ENCODE data around the gene FIGNL2. TPM values are rescaled to one million over a fixed set of nuclear protein-coding genes. Genes with fewer than 3 reads are reported as not detected.

Gene FIGNL2
- total RNA-seq, 1 experiment from 2014 or later = 0.27 TPM

DNA sequence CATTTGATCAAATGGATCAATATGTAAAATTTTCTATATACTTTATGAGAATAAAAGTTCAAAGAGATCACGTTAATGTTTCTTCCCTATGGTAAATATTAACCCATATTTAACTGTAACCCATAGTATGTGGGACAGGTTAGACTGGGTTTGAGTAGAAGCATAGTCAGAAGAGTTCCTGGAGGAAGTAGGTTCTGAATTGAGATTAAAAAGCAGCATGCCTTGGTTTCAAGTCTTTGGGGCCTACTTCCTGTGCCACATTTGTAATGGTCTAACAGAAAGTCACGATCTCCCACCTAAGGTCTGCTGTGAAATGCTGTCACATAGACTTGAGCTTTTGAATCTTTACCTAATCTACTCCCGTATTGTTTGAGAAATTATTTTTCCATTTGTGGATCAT is 63.8 kb downstream of the FIGNL2 start (continued):
- TF ChIP-seq, protein P1, sequence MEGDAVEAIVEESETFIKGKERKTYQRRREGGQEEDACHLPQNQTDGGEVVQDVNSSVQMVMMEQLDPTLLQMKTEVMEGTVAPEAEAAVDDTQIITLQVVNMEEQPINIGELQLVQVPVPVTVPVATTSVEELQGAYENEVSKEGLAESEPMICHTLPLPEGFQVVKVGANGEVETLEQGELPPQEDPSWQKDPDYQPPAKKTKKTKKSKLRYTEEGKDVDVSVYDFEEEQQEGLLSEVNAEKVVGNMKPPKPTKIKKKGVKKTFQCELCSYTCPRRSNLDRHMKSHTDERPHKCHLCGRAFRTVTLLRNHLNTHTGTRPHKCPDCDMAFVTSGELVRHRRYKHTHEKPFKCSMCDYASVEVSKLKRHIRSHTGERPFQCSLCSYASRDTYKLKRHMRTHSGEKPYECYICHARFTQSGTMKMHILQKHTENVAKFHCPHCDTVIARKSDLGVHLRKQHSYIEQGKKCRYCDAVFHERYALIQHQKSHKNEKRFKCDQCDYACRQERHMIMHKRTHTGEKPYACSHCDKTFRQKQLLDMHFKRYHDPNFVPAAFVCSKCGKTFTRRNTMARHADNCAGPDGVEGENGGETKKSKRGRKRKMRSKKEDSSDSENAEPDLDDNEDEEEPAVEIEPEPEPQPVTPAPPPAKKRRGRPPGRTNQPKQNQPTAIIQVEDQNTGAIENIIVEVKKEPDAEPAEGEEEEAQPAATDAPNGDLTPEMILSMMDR (IDR thresholded peaks at IDR 0.05 in 2 of 3, conservative IDR thresholded peaks at IDR 0.05 in 1 of 3; ENCODE audit: borderline replicate concordance in 1 of 3, insufficient read depth in 1 of 3, low read depth in 2 of 3, low read length in 2 of 3) = no peak
- TF ChIP-seq FOSL1 (IDR thresholded peaks at IDR 0.05; ENCODE audit: low read depth) = no peak
- TF ChIP-seq ZNF274 (IDR thresholded peaks at IDR 0.05; ENCODE audit: low read depth, low read length) = no peak
- TF ChIP-seq EZH2 (IDR thresholded peaks at IDR 0.05) = no peak
- TF ChIP-seq RAD21 (IDR thresholded peaks at IDR 0.05; ENCODE audit: low read depth) = no peak
- TF ChIP-seq ELF1 (IDR thresholded peaks at IDR 0.05; ENCODE audit: borderline replicate concordance, low read depth) = no peak
- TF ChIP-seq SIN3A (IDR thresholded peaks at IDR 0.05; ENCODE audit: low read depth) = no peak
- no peak for TF ChIP-seq SP1 (IDR thresholded peaks at IDR 0.05; ENCODE audit: low read depth)
- no peak for TF ChIP-seq EZH2phosphoT487 (IDR thresholded peaks at IDR 0.05; ENCODE audit: borderline replicate concordance)
- no peak for TF ChIP-seq POLR2AphosphoS5 (IDR thresholded peaks at IDR 0.05; ENCODE audit: low read depth, low read length)
- TF ChIP-seq JUND (IDR thresholded peaks at IDR 0.05) = no peak
- no peak for TF ChIP-seq CBX3 (IDR thresholded peaks at IDR 0.05; ENCODE audit: low read depth)
- TF ChIP-seq, protein P2, sequence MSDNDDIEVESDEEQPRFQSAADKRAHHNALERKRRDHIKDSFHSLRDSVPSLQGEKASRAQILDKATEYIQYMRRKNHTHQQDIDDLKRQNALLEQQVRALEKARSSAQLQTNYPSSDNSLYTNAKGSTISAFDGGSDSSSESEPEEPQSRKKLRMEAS (IDR thresholded peaks at IDR 0.05) = no peak
- TF ChIP-seq ZFX (IDR thresholded peaks at IDR 0.05) = no peak
- TF ChIP-seq POLR2A (IDR thresholded peaks at IDR 0.05; ENCODE audit: borderline replicate concordance, extremely low read depth, insufficient read depth, insufficient read length) = no peak

DNA sequence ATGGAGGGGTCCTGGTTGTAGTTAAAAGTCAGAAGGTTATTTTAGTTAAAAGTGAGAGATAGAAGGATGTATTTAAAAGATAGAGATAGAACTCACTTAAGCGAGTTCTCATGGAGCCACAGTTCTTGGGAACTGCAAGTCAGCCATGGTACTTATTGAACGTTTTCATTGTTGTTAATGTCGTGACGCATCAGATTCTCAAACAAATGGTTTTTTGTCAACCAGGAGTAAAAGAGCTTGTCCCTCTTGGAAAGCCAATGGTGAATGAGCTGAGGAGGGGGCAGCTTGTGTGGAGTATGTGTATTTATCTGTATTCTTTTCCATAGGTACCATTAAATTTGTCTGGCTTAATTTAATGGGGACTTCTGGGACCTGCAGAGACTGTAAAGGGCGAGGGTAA is 68.6 kb downstream of the FIGNL2 start:
- H3K9me2 ChIP-seq (ENCODE audit: insufficient read depth) = no peaks in the 10 kb centered on the region
- H3K27ac ChIP-seq (ENCODE audit: low read depth, low read length) = no peak overlapping the region
- POLR2A ChIA-PET = no interaction called here
- no peak overlapping the region for H2AFZ ChIP-seq (ENCODE audit: low read depth, low read length, poor library complexity, severe bottlenecking)
- no peaks in the 10 kb centered on the region for H3K27me3 ChIP-seq (ENCODE audit: insufficient read depth, low read length)
- H3K9ac ChIP-seq (ENCODE audit: low read length) = no peak overlapping the region
- no peaks in the 10 kb centered on the region for H4K20me1 ChIP-seq (ENCODE audit: insufficient read depth)
- ATAC-seq (no peak), DNase-seq (ENCODE audit: low read depth, low spot score) (no peak)
- no peaks in the 10 kb centered on the region for H3K4me1 ChIP-seq (ENCODE audit: control insufficient read depth in 1 of 2, insufficient read depth in 2 of 2, low read length in 2 of 2)
- H3K4me2 ChIP-seq (ENCODE audit: low read length) = no peak overlapping the region
- H3K79me2 ChIP-seq (ENCODE audit: insufficient read depth, low read length) = no peaks in the 10 kb centered on the region
- TF ChIP-seq POLR2AphosphoS5 (IDR thresholded peaks at IDR 0.05; ENCODE audit: low read depth, low read length) (no peak), CBX3 (IDR thresholded peaks at IDR 0.05; ENCODE audit: low read depth) (no peak)
- TF ChIP-seq, protein P3, sequence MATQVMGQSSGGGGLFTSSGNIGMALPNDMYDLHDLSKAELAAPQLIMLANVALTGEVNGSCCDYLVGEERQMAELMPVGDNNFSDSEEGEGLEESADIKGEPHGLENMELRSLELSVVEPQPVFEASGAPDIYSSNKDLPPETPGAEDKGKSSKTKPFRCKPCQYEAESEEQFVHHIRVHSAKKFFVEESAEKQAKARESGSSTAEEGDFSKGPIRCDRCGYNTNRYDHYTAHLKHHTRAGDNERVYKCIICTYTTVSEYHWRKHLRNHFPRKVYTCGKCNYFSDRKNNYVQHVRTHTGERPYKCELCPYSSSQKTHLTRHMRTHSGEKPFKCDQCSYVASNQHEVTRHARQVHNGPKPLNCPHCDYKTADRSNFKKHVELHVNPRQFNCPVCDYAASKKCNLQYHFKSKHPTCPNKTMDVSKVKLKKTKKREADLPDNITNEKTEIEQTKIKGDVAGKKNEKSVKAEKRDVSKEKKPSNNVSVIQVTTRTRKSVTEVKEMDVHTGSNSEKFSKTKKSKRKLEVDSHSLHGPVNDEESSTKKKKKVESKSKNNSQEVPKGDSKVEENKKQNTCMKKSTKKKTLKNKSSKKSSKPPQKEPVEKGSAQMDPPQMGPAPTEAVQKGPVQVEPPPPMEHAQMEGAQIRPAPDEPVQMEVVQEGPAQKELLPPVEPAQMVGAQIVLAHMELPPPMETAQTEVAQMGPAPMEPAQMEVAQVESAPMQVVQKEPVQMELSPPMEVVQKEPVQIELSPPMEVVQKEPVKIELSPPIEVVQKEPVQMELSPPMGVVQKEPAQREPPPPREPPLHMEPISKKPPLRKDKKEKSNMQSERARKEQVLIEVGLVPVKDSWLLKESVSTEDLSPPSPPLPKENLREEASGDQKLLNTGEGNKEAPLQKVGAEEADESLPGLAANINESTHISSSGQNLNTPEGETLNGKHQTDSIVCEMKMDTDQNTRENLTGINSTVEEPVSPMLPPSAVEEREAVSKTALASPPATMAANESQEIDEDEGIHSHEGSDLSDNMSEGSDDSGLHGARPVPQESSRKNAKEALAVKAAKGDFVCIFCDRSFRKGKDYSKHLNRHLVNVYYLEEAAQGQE (IDR thresholded peaks at IDR 0.05; ENCODE audit: low read depth) = no peak
- RAD21 ChIA-PET (ENCODE audit: low non-redundant PET in 1 of 2, low total read pairs in 2 of 2, uncharacterized antibody in 2 of 2, unreplicated experiment in 2 of 2) = no interaction called here
- no TSS peak for BruUV-seq (replicated peaks)
- intact Hi-C loops (cut with micrococcal nuclease) = no loop called here
- no peaks in the 10 kb centered on the region for H3K9me3 ChIP-seq (ENCODE audit: control insufficient read depth in 1 of 2, insufficient read depth in 1 of 2, low read depth in 1 of 2, low read length in 2 of 2)
- H3K36me3 ChIP-seq (ENCODE audit: control insufficient read depth in 1 of 2, insufficient read depth in 2 of 2, low read length in 2 of 2) = no peaks in the 10 kb centered on the region
- CTCF ChIA-PET = no interaction called here
- H3K4me3 ChIP-seq (replicated peaks in 1 of 2; ENCODE audit: low read depth in 1 of 2, low read length in 2 of 2) = no peak overlapping the region
